ENCODE results near the gene SYT14.

Gene SYT14

DNA sequence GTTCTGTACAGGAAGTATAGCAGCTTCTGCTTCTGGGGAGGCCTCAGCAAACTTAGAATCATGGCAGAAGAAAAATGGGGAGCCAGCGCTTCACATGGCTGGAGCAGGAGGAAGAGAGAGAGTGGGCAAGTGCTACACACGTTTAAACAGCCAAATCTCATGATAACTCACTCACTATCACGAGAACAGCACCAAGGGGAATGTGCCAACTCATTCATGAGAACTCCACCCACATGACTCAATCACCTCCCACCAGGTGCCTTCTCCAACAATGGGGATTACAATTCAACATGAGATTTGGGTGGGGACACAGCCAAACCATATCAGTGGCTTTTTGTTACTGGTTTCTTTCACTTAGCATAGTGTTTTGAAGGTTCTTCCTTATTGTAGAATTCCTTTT lies 138.6 kb downstream of the SYT14 start:
- H3K27ac ChIP-seq (ENCODE audit: low read depth, low read length), result no peak overlapping the region
- H3K9me3 ChIP-seq (ENCODE audit: insufficient read depth, low read length), result no peaks in the 10 kb centered on the region
- no peak overlapping the region for H3K4me2 ChIP-seq (ENCODE audit: low read depth, low read length, poor library complexity, severe bottlenecking)
- H3K4me3 ChIP-seq (ENCODE audit: insufficient read depth, low read length, poor library complexity, severe bottlenecking), result no peak overlapping the region
- H3K27me3 ChIP-seq (ENCODE audit: low read length), result no peaks in the 10 kb centered on the region
- H3K9ac ChIP-seq (ENCODE audit: low read length), result no peak overlapping the region
- H3F3A ChIP-seq (ENCODE audit: insufficient read depth), result no peaks in the 10 kb centered on the region
- H2AFZ ChIP-seq (ENCODE audit: low read depth, low read length, severe bottlenecking), result no peak overlapping the region
- H3K9me2 ChIP-seq (replicated peaks; ENCODE audit: insufficient read depth, low read length), result no peaks in the 10 kb centered on the region
- no peaks in the 10 kb centered on the region for H3K79me2 ChIP-seq (ENCODE audit: insufficient read depth, low read length)
- no peaks in the 10 kb centered on the region for H4K20me1 ChIP-seq (ENCODE audit: low read depth, low read length)
- H3K36me3 ChIP-seq (ENCODE audit: low read length), result no peaks in the 10 kb centered on the region
- no peak for TF ChIP-seq EZH2phosphoT487 (conservative IDR thresholded peaks at IDR 0.05; ENCODE audit: low read length)
- TF ChIP-seq, protein P1, sequence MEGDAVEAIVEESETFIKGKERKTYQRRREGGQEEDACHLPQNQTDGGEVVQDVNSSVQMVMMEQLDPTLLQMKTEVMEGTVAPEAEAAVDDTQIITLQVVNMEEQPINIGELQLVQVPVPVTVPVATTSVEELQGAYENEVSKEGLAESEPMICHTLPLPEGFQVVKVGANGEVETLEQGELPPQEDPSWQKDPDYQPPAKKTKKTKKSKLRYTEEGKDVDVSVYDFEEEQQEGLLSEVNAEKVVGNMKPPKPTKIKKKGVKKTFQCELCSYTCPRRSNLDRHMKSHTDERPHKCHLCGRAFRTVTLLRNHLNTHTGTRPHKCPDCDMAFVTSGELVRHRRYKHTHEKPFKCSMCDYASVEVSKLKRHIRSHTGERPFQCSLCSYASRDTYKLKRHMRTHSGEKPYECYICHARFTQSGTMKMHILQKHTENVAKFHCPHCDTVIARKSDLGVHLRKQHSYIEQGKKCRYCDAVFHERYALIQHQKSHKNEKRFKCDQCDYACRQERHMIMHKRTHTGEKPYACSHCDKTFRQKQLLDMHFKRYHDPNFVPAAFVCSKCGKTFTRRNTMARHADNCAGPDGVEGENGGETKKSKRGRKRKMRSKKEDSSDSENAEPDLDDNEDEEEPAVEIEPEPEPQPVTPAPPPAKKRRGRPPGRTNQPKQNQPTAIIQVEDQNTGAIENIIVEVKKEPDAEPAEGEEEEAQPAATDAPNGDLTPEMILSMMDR (IDR thresholded peaks at IDR 0.05; ENCODE audit: insufficient read depth, low read length, poor library complexity, severe bottlenecking), result no peak

- Histone ChIP-seq H3K27me3 (ENCODE audit: low read length) (no peaks in the 10 kb centered on the region), H3K36me3 (ENCODE audit: low read length) (no peaks in the 10 kb centered on the region), H3K9me2 (replicated peaks; ENCODE audit: insufficient read depth, low read length) (no peaks in the 10 kb centered on the region), H3K27ac (ENCODE audit: low read depth, low read length) (no peak overlapping the region), H4K20me1 (ENCODE audit: low read depth, low read length) (no peaks in the 10 kb centered on the region), H3K4me2 (ENCODE audit: low read depth, low read length, poor library complexity, severe bottlenecking) (no peak overlapping the region), H3K9ac (ENCODE audit: low read length) (no peak overlapping the region), H3F3A (ENCODE audit: insufficient read depth) (no peaks in the 10 kb centered on the region), H3K79me2 (ENCODE audit: insufficient read depth, low read length) (no peaks in the 10 kb centered on the region), H2AFZ (ENCODE audit: low read depth, low read length, severe bottlenecking) (no peak overlapping the region), H3K9me3 (ENCODE audit: insufficient read depth, low read length) (no peaks in the 10 kb centered on the region), H3K4me3 (ENCODE audit: insufficient read depth, low read length, poor library complexity, severe bottlenecking) (no peak overlapping the region)
- TF ChIP-seq, protein P1 (IDR thresholded peaks at IDR 0.05; ENCODE audit: insufficient read depth, low read length, poor library complexity, severe bottlenecking), result no peak
- TF ChIP-seq EZH2phosphoT487 (conservative IDR thresholded peaks at IDR 0.05; ENCODE audit: low read length), result no peak
These were observed 143.5 kb downstream of the SYT14 start for GRCh38 chr1:210081494-210081893.

GRCh38 chr1:210085359-210085758 lies 147.3 kb downstream of the SYT14 start:
- Histone ChIP-seq H3F3A (ENCODE audit: insufficient read depth) (no peaks in the 10 kb centered on the region), H4K20me1 (ENCODE audit: low read depth, low read length) (no peaks in the 10 kb centered on the region), H3K27ac (ENCODE audit: low read depth, low read length) (no peak overlapping the region), H3K4me3 (ENCODE audit: insufficient read depth, low read length, poor library complexity, severe bottlenecking) (no peak overlapping the region), H3K9me3 (ENCODE audit: insufficient read depth, low read length) (no peaks in the 10 kb centered on the region), H3K79me2 (ENCODE audit: insufficient read depth, low read length) (no peaks in the 10 kb centered on the region), H3K4me2 (ENCODE audit: low read depth, low read length, poor library complexity, severe bottlenecking) (no peak overlapping the region), H3K9me2 (replicated peaks; ENCODE audit: insufficient read depth, low read length) (no peaks in the 10 kb centered on the region), H3K36me3 (ENCODE audit: low read length) (no peaks in the 10 kb centered on the region), H2AFZ (ENCODE audit: low read depth, low read length, severe bottlenecking) (no peak overlapping the region), H3K9ac (ENCODE audit: low read length) (no peak overlapping the region), H3K27me3 (ENCODE audit: low read length) (no peaks in the 10 kb centered on the region)
- TF ChIP-seq, protein P1 (IDR thresholded peaks at IDR 0.05; ENCODE audit: insufficient read depth, low read length, poor library complexity, severe bottlenecking), result no peak
- TF ChIP-seq EZH2phosphoT487 (conservative IDR thresholded peaks at IDR 0.05; ENCODE audit: low read length), result no peak
